GM13977 (cell line): ENCODE results near the gene KCNIP3.

Experiments used
- DNase-seq: peaks from one replicate; pipeline ENCODE4 v3.0.0; 2012; ENCODE audit warnings: low spot score
- CTCF ChIP-seq: IDR thresholded peaks from 2 replicates; pipeline ENCODE4 v1.5.1; 2012; ENCODE audit warnings: mild to moderate bottlenecking, control low read depth; ENCODE audit not compliant: insufficient read depth; ENCODE audit errors: extremely low read depth, missing control alignments
- in situ Hi-C: fragments of 300-500 bp; cut with MboI; formaldehyde crosslinking; loops from one replicate; pipeline ENCODE4 v1.12.0; 2022; ENCODE audit warnings: low sequenced_read_pairs, low pct_unique_long_range_greater_than_20kb, mixed read lengths, inconsistent platforms; ENCODE audit not compliant: unreplicated experiment

KCNIP3 gene

GRCh38 chr2:95275151-95275515 lies 22.0 kb upstream of the KCNIP3 start:
- in situ Hi-C loops: no loop called here
- no peak for TF ChIP-seq CTCF
- no peak for DNase-seq

DNA sequence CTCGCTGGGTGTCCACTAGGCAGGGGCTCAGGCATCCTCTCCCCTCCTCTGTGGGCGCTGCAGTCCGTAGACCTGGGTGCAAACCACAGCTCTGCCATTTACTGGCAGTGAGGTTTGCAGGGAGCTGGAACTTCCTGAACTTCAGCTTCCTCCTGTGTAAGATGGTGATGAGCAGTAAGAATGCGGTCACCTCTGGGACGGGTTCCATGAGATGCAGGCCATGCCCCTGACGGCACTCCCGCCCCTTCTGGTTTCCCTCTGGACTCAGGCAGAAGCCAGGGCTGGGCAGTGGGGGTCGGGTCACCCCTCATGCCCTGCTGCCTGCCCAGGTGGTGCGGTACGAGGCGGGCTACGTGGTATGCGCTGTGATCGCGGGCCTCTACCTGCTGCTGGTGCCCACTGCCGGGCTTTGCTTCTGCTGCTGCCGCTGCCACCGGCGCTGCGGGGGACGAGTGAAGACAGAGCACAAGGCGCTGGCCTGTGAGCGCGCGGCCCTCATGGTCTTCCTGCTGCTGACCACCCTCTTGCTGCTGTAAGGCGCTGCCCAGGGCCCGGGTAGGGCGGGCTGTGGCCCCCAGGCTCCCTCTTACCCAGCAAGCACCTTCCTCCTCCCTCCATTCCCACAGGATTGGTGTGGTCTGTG lies 21.4 kb upstream of the KCNIP3 start:
- DNase-seq: no peak
- TF ChIP-seq CTCF: no peak
- in situ Hi-C loops: no loop called here

GRCh38 chr2:95276244-95276887 lies 20.8 kb upstream of the KCNIP3 start:
- DNase-seq: no peak
- TF ChIP-seq CTCF: no peak
- in situ Hi-C loops: no loop called here

DNA sequence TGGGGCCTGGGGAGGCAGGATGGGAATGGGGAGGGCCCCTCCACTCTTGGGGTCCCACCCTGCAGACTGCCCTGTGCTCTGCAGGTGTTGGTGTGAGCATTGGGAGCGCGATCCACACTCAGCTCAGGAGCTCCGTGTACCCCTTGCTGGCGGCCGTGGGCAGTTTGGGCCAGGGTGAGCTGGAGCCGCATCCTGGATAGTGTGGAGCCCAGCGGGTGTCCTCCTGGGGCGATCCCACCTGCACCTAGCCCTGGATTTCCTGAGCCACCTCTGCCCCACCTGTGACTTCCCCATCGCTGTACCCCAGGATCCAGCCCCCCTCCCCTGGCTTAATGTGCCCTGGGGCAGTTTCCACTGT lies 20.3 kb upstream of the KCNIP3 start:
- in situ Hi-C loops: no loop called here
- no peak for TF ChIP-seq CTCF

DNA sequence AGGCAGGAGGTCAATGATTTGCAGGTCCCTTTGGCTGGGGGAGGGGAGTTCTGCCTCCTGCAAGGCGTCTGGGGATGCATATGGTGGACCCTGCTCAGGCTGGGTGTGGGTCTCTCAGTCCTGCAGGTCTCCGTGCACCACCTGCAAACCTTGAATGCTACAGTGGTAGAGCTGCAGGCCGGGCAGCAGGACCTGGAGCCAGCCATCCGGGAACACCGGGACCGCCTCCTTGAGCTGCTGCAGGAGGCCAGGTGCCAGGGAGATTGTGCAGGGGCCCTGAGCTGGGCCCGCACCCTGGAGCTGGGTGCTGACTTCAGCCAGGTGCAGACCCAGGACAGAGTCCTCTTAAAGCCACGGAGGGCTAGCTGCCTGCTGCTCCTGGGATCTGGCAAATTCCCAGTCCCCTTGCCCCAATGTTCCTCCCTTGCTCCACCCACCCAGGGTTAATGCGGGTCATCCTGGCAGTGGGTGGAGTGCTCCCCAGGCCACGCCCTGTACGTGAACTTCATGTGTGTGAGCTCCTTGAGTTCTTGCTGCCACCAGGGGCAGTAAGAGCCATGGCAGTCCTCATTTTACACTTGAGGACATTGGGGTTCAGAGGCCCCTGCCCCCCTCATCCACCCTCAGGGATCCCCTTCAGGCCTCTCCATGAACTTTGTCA lies 19.8 kb upstream of the KCNIP3 start:
- no peak for DNase-seq
- TF ChIP-seq CTCF: no peak
- in situ Hi-C loops: no loop called here

More for the DNA sequence above, 20.3 kb upstream of the KCNIP3 start:
- no peak for DNase-seq

DNA sequence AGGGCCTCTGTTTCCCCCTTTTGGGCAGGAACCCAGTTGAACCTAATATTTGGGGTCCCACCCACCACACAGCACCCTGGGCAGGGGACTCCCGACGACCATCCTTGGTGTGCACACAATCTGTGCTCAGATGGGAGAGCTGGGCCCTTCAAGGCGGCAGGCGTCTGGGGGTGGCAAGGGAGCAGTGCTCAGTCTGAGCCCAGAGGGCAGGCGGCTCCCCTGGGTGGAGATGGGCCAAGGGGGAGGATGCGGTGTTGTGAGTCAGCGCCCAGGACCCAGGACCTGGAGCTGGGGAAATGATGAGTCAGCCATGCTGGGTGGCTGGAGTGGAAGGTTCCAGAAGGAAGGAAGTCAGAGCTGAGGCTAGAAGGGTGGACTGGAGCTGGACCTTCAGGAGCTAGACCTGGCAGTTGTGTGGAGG lies 19.1 kb upstream of the KCNIP3 start:
- DNase-seq: no peak
- in situ Hi-C loops: no loop called here
- no peak for TF ChIP-seq CTCF
